HEK293T (cell line): ENCODE data around the gene DLX1.

Experiments used
- CTCF ChIA-PET: fragments of 350-600 bp; formaldehyde crosslinking; extraction: SDS; loops from one replicate; lab custom pipeline; 2021; ENCODE audit warnings: antibody characterized with exemption, inconsistent platforms; lab: Yijun Ruan, JAX
- POLR2A ChIA-PET: fragments of 350-600 bp; formaldehyde crosslinking; extraction: SDS; loops from one replicate; lab custom pipeline; 2020; ENCODE audit warnings: antibody characterized with exemption, inconsistent platforms; lab: Yijun Ruan, JAX
- DNase-seq: peaks from one replicate; pipeline ENCODE4 v3.0.0; 2012; ENCODE audit warnings: mixed read lengths; ENCODE audit errors: extremely low spot score
- ARNT ChIP-seq: fragments of 450-650 bp; IDR thresholded peaks from 2 replicates; pipeline ENCODE4 v1.6.1; 2017; ENCODE audit warnings: mild to moderate bottlenecking
- BHLHE40 ChIP-seq: fragments of 450-650 bp; IDR thresholded peaks from 2 replicates; pipeline ENCODE4 v1.6.1; 2016; ENCODE audit warnings: mild to moderate bottlenecking, moderate library complexity, borderline replicate concordance
- CTBP1 ChIP-seq: fragments of 450-650 bp; IDR thresholded peaks from 2 replicates; pipeline ENCODE4 v1.6.1; 2016; ENCODE audit warnings: borderline replicate concordance
- ELF4 ChIP-seq: fragments of 450-650 bp; IDR thresholded peaks from 2 replicates; pipeline ENCODE4 v1.6.1; 2017; ENCODE audit warnings: antibody characterized with exemption
- FOXA1 ChIP-seq: fragments of 450-650 bp; IDR thresholded peaks from 2 replicates; pipeline ENCODE4 v1.6.1; 2016; ENCODE audit warnings: mild to moderate bottlenecking
- FOXK2 ChIP-seq: fragments of 450-650 bp; IDR thresholded peaks from 2 replicates; pipeline ENCODE4 v1.6.1; 2016; ENCODE audit warnings: mild to moderate bottlenecking
- FOXM1 ChIP-seq: fragments of 450-650 bp; IDR thresholded peaks from 2 replicates; pipeline ENCODE4 v1.6.1; 2017; ENCODE audit warnings: mild to moderate bottlenecking, borderline replicate concordance
- HDGF ChIP-seq: fragments of 450-650 bp; IDR thresholded peaks from 2 replicates; pipeline ENCODE4 v1.6.1; 2017; ENCODE audit warnings: antibody characterized with exemption, borderline replicate concordance
- L3MBTL2 ChIP-seq: fragments of 450-650 bp; conservative IDR thresholded peaks from 2 replicates; pipeline ENCODE4 v1.6.1; 2016; ENCODE audit warnings: mild to moderate bottlenecking
- LEF1 ChIP-seq: fragments of 450-650 bp; IDR thresholded peaks from 2 replicates; pipeline ENCODE4 v1.6.1; 2017; ENCODE audit warnings: mild to moderate bottlenecking, borderline replicate concordance
- NFRKB ChIP-seq: fragments of 450-650 bp; IDR thresholded peaks from 2 replicates; pipeline ENCODE4 v1.6.1; 2016; ENCODE audit warnings: mild to moderate bottlenecking, moderate library complexity
- SP1 ChIP-seq: fragments of 450-650 bp; IDR thresholded peaks from 2 replicates; pipeline ENCODE4 v1.6.1; 2017
- SUZ12 ChIP-seq: fragments of 450-650 bp; IDR thresholded peaks from 2 replicates; pipeline ENCODE4 v1.6.1; 2016; ENCODE audit warnings: mild to moderate bottlenecking
- TARDBP ChIP-seq: fragments of 450-650 bp; IDR thresholded peaks from 2 replicates; pipeline ENCODE4 v1.6.1; 2016
- ZNF384 ChIP-seq: fragments of 450-650 bp; IDR thresholded peaks from 2 replicates; pipeline ENCODE4 v1.6.1; 2016
- TF ChIP-seq, protein P1 (sequence below): fragments of 450-650 bp; IDR thresholded peaks from 2 replicates; pipeline ENCODE4 v1.6.1; 2016

The DLX1 gene

DNA sequence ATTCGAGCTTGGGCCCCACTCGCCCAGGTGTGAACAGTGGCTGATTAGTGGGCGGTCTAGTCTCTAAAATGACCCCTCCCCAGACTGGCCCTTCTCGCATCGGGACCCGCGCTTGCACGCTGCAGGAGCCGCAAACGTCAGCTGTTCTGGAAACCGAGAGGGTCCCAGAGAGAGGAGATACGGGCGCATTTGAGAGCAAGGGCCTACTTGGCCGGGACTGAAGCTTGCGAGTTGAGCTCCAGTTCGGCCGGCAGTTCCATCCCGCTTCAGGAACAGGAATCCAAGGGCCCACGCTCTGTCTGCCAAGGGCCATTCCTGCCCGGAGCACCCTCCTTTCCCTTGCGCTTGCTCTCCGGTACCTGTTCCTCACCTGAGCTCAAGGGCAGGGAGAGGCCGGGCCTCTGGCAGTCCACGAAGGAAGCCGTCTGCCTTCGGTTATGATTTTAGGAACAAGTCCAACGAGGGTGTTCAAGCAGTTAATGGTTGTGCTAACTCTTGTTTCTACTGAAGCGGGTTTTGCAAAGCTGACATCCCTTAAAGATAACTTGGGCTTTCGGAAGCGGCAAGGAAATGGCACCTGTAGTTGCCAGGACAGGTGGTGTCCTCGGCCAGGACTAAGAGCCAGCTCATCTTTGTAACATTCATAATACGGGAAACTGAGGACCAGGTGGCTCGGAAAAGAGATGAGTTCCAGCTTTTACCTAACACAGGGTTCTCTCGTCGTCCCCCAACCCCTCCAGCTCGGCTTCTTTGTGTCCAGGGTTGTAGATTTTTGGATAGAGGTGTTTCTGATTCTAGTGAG is 3.9 kb upstream of the DLX1 start:
- TF ChIP-seq HDGF (no peak), FOXM1 (no peak), SUZ12 (no peak), FOXA1 (no peak), CTBP1 (no peak), NFRKB (no peak), ELF4 (no peak), ARNT (no peak), FOXK2 (no peak), ZNF384 (no peak), TARDBP (no peak)
- CTCF ChIA-PET: interaction anchor here (1.4 kb wide), 1 partner anchor 9 kb away, joined by 3 read pairs; no protein-coding TSS in a partner anchor
- POLR2A ChIA-PET: interaction anchor here (1.2 to 7.8 kb wide), 2 partner anchors 16 to 43 kb away, joined by 3 to 135 read pairs; no protein-coding TSS in a partner anchor
- no peak for DNase-seq

DNA sequence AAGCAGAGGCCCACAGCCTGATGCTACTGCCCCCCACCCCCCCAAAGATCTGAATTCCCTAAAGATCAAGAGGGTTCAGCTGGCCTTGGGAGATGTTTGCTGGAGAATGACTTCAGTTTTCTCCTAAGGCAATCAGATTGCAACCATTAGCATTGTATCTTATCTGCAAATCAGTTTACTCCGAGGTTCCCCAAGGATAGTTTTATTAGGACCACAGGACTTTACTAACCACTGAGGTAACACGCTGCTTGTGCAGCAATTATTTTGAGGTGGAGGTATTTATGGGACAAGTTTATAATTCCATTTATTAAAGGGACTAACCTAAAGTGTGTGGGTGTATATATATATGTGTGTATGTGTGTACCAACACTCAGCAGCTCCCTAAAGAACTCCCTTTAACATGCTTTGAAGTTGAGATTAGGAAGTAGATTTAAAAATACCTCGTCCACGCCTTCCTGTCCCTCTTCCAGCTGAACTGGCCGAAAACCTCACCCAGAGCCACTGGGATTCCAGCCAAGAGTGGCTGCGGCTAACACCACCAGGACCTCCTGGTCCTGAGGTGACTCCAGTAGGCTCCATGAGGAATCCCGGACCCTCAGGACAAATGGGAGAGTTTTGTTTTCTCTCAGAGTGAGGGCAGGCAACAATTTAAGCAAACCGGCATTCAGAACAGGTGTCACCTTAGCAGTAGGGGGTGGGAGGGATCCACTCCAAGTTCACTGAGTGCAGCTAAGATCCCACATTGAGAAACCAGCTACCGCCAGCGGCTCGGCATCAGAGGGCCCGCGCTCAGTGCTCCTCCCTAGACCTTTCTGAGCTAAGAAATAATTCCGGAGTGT is 3.0 kb upstream of the DLX1 start:
- CTCF ChIA-PET: interaction anchor here (1.4 kb wide), 1 partner anchor 9 kb away, joined by 3 read pairs; no protein-coding TSS in a partner anchor
- no peak for TF ChIP-seq CTBP1
- TF ChIP-seq BHLHE40: no peak
- no peak for TF ChIP-seq ELF4
- TF ChIP-seq TARDBP: no peak
- TF ChIP-seq HDGF: no peak
- TF ChIP-seq FOXK2: no peak
- TF ChIP-seq ZNF384: no peak
- no peak for TF ChIP-seq FOXA1
- TF ChIP-seq ARNT: no peak
- TF ChIP-seq L3MBTL2: no peak
- no peak for TF ChIP-seq NFRKB
- TF ChIP-seq LEF1: no peak
- TF ChIP-seq, protein P1, sequence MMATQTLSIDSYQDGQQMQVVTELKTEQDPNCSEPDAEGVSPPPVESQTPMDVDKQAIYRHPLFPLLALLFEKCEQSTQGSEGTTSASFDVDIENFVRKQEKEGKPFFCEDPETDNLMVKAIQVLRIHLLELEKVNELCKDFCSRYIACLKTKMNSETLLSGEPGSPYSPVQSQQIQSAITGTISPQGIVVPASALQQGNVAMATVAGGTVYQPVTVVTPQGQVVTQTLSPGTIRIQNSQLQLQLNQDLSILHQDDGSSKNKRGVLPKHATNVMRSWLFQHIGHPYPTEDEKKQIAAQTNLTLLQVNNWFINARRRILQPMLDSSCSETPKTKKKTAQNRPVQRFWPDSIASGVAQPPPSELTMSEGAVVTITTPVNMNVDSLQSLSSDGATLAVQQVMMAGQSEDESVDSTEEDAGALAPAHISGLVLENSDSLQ: no peak
- TF ChIP-seq FOXM1: no peak
- POLR2A ChIA-PET: interaction anchor here (1.0 to 7.8 kb wide), 4 partner anchors 15 to 44 kb away, joined by 3 to 135 read pairs (median 26); partner anchors contain the start of gene DLX2
- no peak for DNase-seq

DNA sequence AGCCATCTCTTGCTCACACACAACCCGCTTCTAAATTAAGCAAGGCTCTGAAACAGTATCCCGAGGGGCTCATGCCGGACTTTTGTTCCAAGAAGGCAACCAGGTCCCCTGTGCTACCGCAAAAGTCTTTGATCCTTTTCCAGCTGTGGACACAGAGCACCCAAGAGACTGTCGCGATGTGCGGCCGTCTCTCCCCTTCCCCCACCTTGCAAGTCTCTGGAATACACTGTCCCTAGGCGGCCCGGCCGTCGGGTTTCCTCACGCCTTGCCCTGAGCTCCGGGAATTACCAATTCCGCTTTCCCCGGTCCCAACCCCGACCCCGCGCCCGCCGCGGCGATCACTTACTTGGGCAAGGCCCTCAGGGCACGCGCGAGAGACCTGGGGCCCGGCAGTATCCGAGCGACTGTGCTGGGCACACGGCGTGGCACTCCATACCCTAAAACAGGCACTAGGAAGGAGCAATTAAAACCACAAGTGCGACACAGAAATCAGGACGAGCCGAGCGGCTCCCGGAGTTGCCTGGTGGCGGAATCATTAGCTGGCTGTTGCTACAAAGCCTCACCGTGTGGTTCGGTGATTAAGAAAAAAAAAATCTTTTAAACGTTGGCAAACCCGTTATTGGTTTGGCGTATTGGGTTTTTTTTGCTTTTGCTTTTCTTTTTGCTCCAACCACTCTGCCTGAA is 2.2 kb upstream of the DLX1 start:
- TF ChIP-seq ELF4 (no peak), FOXK2 (no peak), SP1 (no peak), L3MBTL2 (no peak), ARNT (no peak), CTBP1 (no peak), ZNF384 (no peak), HDGF (no peak), NFRKB (no peak), SUZ12 (no peak), TARDBP (no peak), FOXA1 (no peak), LEF1 (no peak), FOXM1 (no peak), BHLHE40 (no peak)
- TF ChIP-seq, protein P1: no peak
- ChIA-PET POLR2A (interaction anchor here (1.0 to 7.8 kb wide), 3 partner anchors 14 to 26 kb away, joined by 3 to 135 read pairs (median 49); partner anchors contain the start of gene DLX2), CTCF (no interaction called here)
- no peak for DNase-seq

DNA sequence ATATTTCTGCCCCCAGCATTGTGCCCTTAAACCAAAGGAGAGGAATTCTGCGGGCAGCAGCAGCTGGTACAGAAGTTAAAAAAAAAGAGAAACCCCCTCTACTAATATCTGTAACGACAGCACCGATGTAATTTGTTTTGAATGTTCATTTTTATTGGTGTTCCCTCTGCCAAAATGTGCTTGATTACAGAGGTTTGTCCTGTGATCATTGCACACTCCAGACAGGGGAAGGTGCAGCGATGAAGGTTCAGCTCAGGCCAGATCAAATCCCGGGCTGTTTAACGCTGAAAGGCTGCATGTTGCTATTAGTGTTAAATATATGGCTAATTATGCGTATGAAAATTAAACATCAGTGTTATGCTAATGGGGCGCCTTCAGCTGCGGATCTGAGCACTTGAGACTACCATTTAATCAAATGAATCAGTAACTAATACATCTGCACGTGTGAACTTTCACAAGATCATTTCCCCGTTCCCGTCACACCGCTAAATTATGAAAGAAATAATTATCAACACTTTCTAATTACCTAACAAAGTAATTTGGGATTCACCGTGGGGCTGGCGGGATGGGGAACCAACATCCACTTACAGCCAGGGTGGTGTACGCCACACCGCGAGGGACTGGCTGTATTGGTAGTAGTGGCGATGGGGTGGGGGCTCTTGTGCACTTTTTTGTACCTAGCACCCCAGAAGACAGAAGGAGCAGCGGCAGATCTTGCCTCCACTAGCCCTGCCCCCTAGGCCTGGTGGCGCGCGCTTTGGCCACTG is 1.5 kb upstream of the DLX1 start:
- TF ChIP-seq, protein P1: no peak
- TF ChIP-seq FOXK2 (no peak), CTBP1 (no peak), L3MBTL2 (no peak), TARDBP (no peak), FOXA1 (no peak), ELF4 (no peak), LEF1 (no peak), HDGF (no peak), NFRKB (no peak), BHLHE40 (no peak), ARNT (no peak), SP1 (no peak), SUZ12 (no peak), ZNF384 (no peak), FOXM1 (no peak)
- DNase-seq: no peak
- CTCF ChIA-PET: no interaction called here
- POLR2A ChIA-PET: interaction anchor here (3.4 to 7.8 kb wide), 2 partner anchors 14 to 18 kb away, joined by 49 to 135 read pairs; partner anchors contain the start of gene DLX2
